CD4-positive, alpha-beta T cell treated with Interleukin-2 at 100 ng/mL for 4 hours (primary cell): ENCODE measurements around the gene TSN.
"Not testable (repeated sequence)": the region's sequence is repeated elsewhere in the genome, so short reads cannot be mapped to it uniquely, and the experiment has no call there.

Experiments
- DNase-seq: peaks from one replicate; pipeline ENCODE4 v3.0.0-alpha.2; 2020; ENCODE audit warnings: low spot score

TSN gene

GRCh38 chr2:121801916-121802315 lies 46.5 kb downstream of the TSN start:
- DNase-seq: no peak

- no peak for DNase-seq
These were observed 48.1 kb downstream of the TSN start for GRCh38 chr2:121803503-121803902.

- no peak for DNase-seq
These were observed 48.9 kb downstream of the TSN start for GRCh38 chr2:121804340-121804739.

- DNase-seq: no peak
These were observed 49.7 kb downstream of the TSN start for GRCh38 chr2:121804997-121805765.

GRCh38 chr2:121805766-121806143 lies 50.3 kb downstream of the TSN start:
- no peak for DNase-seq

- not testable (repeated sequence) for DNase-seq
These were observed 52.3 kb downstream of the TSN start for GRCh38 chr2:121807771-121808170.

- no peak for DNase-seq
These were observed 54.2 kb downstream of the TSN start for GRCh38 chr2:121809607-121810006.

GRCh38 chr2:121810959-121811853 lies 55.8 kb downstream of the TSN start:
- DNase-seq: peak; percentile 3

GRCh38 chr2:121813083-121813482 lies 57.6 kb downstream of the TSN start:
- DNase-seq: not testable (repeated sequence)

- DNase-seq: no peak
These were observed 59.8 kb downstream of the TSN start for GRCh38 chr2:121815216-121815615.

GRCh38 chr2:121816797-121817196 lies 61.3 kb downstream of the TSN start:
- no peak for DNase-seq

- DNase-seq: not testable (repeated sequence)
These were observed 61.9 kb downstream of the TSN start for GRCh38 chr2:121817304-121817703.
